GM19395 (cell line): ENCODE measurements around the gene PRRT1B.
"Not testable (repeated sequence)": the region's sequence is repeated elsewhere in the genome, so short reads cannot be mapped to it uniquely, and the experiment has no call there.

Experiments
- ATAC-seq: cut with Tn5 transposase; IDR thresholded peaks from one replicate; pipeline ENCODE4 v1.9.1; 2021; ENCODE audit warnings: mild to moderate bottlenecking, moderate library complexity; ENCODE audit not compliant: unreplicated experiment

PRRT1B gene

DNA sequence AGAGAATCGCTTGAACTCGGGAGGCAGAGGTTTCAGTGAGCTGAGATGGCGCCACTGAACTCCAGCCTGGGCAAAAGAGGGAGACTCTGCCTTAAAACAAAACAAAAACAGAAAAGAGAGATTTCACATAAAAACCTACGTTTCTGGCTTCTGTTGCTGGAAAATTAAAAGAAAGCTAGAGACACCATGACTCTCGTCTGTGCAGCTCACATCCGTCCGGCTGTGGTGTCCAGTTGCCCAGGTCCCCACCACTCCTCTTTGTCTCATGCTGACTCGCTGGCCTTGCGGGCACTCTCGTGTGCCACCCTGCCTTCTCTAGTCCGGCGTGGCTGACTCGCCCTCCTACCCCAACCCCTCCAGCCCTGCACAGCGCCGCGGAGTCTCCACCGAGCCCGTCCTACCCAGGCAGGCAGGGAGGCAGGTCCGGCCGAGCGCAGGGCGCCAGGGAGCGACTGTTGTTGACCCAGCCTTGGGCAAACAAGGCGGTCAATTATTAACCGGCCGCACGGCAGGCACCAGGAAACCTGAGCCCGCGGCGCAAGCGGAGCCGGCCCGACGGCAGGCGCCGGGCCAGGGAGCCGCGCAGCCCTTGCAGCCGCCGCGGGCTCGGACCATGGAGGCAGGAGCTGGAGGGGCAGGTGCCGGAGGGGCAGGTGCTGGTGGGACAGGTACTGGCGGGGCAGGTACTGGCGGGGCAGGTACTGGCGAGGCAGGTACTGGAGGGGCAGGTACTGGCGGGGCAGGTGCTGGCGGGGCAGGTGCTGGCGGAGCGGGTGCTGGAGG is at the start of gene PRRT1B:
TSS of gene PRRT1B (plus strand) at position 521 of the 783 bp plus-strand sequence. CDS start at position 614, 93 bp downstream.
- no peak for ATAC-seq

DNA sequence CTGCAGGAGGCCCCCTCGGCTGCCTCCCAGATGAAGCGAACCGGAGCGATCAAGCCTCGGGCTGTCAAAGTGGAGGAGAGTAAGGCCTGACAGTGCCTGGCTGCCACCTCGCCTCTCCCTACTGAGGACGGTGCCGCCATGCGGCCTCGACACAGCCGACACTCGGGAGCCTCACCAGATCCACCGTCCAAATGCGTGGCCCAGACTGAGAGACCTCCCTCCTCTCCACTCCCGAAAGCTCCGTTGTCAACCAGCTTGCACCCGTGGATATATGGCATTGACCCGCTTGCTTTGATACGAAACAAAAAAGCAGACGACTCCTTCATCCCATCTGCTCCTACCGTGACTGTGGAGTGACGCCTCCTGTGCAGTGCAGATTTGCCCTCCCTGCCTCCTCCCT is 49.5 kb upstream of the PRRT1B start:
- ATAC-seq, result no peak

DNA sequence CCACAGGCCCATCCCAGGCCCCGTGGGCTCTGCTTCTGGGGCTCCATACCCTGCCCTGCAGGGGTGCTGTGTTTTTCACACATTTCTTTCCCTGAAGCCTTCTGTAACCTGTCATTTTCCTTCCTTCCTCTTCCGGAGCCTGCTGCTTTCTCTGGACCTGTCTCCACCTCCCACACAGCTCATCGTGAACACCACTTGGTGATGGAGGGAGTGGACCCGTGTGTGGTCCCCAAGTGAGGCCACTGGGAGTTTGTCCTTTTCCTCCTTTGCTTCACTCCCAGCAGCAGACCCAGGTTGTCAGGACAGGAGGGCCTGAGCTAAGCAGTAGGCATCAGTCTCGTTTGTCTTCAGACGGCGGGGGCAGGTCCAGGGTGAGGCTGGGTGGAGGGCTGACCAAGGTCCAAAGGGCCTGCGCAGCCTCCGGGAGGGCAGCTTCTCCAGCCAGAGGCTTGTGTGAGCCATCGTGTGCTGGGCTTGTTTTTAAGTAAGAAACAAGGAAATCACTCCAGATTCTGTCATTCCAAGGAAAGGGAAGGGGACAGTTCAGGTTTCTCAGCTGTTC is 48.4 kb upstream of the PRRT1B start:
- no peak for ATAC-seq

DNA sequence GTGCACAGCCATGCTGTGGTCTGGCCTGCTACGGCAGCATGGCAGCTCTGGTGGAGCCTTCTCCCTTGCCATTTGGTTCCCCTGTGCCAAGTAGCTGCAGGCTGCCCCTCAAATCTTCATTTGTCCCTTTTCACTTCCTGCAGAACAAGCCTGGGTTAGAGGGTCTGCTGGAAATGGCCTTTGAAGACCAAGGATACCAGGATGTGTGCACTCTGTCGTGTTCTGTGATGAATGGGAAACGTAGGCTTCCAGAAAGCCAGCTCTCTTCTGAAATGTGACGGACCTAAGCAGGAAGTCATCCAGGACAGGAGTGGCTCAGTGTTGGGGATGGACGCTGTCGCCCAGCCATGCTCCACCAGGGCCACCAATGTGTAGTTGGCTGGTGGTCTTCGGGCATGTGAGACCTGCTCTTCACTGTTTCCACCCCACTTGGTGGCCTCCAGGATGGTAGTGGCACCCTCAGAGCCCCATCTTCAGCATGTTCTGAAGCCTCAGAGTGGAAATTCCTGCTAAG is 46.0 kb upstream of the PRRT1B start:
- no peak for ATAC-seq

DNA sequence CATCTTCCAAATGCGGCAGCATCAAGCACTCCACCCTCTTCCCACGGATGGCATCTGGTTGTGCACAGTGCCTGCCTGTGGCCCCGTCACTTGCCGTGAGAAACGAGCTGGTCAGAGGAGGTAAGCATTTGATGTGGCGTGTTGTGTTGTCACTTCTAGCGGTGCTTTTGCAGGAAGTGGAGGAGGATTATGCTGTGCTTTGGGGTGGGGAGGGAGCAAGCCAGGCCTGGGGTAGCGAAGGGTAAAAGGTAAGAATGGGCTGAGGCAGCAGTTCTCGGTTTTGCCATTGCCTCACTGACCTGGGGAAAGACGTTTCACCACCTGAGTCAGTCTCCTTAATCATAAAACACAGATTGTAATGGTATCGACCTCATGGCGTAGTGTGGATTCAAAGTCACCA is 44.9 kb upstream of the PRRT1B start:
- ATAC-seq, result no peak

DNA sequence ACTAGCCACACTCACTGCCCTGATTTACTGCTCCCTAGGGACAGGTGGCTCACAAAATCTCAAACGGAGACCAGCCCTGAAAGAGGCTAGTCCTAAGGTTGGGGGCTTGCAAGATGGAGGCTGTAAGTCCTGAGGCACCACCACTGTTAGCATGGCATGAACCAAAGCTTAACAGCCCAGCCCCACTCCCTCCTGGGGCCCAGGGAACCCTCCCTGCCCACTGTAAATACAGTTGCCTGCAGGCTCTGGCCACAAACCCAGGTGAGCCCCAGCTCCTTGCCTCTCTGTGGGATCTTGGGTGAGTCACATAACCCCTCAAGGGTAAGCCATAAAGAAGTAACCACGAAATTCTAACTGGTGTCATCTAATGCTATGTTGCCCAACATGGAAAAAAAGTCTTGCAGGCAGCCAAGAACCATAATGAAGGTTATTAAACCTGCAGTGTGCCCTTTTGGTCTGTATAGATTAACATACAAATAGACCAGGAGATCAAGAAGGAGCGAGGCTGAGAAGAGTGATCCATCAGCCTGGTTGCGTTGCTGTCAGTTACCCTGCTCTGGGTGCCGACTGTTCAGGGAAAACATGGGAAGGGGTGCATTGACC is 44.3 kb upstream of the PRRT1B start:
- no peak for ATAC-seq

DNA sequence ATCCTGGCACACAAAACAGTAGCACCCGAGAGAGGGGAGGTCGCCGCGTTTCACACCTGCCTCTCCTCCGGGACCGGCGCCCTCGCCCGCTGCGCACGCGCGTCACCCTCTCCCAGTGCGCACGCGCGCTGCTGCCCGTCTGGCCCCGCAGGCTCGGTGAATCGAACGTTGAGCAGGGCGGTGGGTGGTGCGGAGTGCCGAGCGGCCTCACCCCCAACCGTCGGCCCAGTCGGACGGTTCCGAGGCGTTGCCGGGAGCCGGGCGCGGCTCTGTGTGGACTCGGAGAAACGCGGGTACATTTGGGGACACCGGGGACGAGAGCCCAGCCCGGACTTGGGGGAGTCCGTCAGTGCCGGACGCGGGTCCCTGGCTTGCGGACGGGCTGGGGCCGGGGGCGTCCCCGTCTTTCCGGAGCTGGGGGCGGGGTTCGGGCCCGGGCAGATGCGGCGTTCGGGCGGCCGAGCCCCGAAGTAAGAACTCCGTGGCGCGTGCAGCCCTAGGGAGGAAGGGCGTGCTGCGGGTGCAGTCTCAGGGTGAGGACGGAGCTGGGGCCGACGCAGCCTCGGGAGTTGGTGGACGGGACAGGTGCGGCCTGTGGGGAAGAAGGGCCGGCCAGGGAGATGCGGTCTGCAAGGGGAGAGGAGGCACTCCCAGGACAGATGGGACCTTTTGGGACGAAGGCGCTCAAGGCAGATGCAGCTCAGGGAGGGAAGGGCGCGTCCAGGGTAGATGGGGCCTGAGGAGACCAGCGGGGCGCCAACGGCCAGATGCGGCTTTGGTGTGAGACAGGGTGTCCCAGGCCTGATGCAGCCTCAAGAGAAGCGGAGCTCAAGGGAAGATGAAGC is 42.3 kb upstream of the PRRT1B start, which contains the start of gene POMT1:
TSS of gene POMT1 (plus strand) at position 138 of the 845 bp plus-strand sequence. CDS start 1,301 bp downstream, outside the sequence.
- peak; percentile 83 for ATAC-seq

DNA sequence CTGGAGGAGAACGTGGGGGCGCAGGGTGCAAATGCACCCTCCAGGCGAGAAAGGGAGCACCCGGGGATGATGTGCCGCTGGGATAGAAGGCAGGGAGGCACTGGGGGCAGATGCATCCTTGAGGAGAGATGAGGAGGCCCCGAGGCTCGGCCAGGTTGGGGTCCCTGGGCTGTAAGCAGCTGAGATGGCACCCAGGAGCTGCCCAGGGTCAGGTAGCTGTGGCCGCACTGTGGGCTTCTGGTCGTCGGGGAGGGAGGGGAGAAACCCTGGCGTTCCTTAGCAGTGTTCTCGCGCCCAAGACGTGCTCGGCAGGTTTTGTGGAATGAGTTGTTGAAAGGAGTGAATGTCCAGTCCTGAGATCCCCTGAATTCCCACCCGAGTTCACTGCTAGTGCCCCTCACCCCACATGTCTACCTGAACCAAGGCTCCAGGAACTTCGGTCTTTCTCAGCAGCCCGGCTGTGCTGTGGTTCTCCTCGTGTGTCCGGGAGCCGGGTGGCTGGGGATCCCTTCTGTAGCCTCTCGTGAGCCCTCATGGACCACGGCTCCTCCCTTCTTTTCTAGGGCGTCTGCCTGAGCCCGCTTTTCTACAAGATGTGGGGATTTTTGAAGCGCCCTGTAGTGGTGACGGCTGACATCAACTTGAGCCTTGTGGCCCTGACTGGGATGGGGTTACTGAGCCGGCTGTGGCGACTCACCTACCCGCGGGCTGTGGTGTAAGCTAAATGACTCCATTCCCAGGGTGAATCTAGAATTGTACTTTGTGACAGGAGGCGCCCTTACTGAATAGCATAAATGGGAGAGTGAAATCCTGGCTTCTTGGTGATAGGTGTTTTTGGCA is 41.5 kb upstream of the PRRT1B start:
- no peak for ATAC-seq

DNA sequence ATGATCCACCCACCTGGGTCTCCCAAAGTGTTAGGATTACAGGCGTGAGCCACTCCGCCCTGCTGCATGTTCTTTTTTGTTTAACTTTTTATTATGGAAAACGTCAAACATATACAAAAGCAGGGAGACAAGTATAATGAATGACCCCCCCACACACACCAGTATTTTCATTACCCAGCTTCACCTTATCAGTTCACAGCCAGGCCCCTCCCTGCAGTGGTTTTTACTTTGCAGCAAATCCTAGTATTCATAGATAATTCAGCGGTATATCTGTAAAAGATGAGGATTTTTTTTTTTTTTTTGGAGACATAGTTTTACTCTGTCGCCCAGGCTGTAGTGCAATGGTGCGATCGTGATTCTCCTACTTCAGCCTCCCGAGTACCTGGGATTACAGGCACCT is 40.3 kb upstream of the PRRT1B start:
- no peak for ATAC-seq

DNA sequence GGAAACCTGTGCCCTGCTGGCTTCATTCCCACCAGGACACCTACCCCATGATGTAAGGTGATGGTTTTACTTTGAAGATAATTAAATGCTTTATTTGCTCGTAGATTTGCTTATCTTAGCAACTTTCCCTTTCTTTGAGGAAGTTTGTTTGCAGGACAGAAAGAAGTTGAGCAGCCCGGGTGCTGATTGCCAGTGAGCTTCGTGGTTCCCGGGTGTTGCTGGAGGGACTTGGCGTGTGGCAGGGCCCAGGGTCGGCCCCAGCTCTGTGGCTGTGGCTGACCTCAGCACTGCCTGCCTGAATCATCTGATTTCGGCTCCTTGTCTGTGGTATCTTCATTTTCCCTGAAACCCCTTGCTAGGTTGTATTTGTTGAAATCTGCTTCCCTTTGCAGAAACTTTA is 33.9 kb upstream of the PRRT1B start:
- no peak for ATAC-seq

DNA sequence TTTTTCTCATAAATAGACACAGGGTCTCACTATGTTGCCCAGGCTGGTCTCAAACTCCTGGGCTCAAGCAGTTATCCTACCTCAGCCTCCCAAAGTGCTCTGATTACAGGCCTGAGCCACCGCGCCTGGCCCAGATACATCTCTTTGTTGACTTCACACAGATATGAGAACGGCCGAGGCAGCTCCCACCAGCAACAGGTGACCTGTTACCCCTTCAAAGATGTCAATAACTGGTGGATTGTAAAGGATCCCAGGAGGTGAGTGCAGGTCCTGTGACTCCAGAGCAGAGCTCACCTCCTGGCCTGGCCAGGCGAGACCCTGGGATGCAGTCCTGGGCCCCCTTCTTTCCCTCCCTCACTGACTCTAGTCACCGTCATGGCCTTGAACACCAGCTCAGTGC is 33.4 kb upstream of the PRRT1B start:
- ATAC-seq, result no peak

DNA sequence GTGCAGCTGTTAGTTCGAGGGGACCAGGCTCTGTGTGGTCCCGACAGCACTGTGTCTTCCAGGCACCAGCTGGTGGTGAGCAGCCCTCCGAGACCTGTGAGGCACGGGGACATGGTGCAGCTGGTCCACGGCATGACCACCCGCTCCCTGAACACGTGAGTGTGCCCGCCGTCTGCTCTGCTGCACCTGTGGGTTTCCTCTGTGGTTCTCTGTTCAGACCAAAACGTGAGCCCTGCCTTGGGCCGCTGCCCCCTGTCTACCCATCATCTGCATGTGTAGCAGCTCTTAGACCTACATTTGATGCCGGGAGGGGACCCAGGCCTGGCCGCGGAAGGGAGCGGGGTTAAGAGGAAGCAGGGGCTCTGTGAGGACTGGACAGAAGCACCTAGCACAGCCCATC is 32.1 kb upstream of the PRRT1B start:
- no peak for ATAC-seq

DNA sequence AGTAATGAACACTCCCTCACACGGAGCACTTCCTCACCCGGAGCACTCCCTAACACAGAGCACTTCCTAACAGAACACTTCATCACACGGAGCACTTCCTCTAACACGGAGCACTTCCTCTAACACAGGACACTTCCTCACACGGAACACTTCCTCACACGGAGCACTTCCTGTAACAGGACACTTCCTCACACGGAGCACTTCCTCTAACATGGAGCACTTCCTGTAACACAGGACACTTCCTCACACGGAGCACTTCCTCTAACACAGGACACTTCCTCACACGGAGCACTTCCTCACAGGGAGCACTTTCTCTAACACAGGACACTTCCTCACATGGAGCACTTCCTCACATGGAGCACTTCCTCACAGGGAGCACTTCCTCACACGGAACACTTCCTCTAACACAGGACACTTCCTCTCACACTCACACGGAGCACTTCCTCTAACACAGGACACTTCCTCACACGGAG is 29.7 kb upstream of the PRRT1B start:
- not testable (repeated sequence) for ATAC-seq

DNA sequence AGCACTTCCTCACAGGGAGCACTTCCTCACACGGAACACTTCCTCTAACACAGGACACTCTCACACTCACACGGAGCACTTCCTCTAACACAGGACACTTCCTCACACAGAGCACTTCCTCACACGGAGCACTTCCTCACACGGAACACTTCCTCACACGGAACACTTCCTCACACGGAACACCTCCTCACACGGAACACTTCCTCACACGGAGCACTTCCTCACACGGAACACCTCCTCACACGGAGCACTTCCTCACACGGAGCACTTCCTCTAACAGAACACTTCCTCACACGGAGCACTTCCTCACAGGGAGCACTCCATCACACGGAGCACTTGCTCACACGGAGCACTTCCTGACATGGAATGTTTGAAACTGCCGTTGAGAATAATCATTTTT is 29.2 kb upstream of the PRRT1B start:
- ATAC-seq, result no peak

DNA sequence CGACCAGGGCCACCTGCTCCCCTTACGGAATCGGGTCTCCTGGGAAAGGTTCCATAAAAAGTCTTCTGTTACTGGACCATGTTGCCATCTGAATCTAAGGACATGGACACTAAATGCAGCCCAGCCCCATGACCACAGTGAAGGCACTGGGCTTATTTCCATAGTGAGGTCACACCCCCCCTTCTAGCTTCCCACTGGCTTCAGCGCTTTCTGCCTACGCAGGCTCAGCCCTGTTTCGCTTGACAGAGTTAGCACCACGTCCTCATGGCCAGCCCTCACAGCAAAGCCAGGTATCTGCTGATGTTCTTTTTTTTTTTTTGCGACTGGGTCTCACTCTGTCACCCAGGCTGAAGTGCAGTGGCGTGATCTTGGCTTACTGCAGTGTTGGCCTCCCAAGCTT is 28.4 kb upstream of the PRRT1B start:
- no peak for ATAC-seq

DNA sequence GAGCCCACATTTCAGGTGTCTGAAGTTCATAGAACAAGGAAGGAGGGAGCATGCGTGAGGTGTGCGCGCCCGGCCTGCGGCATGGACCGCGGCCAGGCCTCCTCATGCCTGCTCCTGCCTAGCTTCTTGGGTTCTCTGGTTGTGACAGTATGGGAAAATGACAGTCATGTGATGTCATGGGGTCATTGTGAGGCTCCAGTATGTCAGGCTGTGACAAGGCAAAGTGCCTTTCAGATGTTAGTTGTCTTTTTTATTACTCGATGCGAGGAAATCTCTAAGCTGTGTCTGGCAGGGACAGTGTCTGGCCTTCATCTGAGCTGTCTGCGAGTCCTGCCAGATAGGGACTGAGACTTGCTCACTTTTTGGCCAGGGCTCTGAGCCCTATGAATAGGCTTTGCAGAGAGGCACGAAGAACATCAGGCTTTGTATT is 27.5 kb upstream of the PRRT1B start:
- ATAC-seq, result no peak

DNA sequence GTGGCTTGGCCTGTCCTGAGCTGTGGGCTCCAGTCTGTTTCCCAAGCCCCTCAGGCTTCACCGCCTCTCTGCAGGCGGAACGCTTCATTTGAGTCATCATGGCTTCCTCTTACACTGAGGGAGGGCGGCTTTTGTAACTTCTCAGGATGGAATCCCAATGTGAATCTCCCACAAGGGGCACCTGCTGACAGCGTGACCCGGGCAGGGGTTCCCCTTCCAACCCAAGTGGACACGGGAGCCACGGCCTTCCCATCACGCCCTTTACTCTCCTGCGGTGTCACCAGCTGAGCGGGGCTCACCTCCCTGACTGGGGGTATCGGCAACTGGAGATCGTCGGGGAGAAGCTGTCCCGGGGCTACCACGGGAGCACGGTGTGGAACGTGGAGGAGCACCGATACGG is 26.8 kb upstream of the PRRT1B start:
- ATAC-seq, result no peak

DNA sequence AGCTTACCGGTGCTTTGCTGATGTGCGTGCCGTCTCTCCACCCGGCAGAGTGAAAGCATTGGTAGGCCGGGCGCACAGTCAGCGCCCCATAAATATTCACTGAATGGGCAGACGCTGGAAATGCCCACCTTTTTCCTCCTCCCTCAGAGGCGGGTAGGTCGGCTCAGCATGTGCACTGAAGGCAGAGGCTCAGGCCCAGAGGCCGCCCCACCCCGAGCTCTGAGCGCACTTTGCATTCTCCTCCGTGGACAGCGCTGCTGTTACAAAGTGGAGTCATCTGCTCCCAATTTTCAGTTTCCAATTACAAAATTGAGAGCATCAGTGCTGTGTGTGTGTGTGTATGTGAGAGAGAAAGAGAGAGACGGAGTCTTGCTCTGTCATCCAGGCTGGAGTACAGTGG is 24.8 kb upstream of the PRRT1B start:
- no peak for ATAC-seq

DNA sequence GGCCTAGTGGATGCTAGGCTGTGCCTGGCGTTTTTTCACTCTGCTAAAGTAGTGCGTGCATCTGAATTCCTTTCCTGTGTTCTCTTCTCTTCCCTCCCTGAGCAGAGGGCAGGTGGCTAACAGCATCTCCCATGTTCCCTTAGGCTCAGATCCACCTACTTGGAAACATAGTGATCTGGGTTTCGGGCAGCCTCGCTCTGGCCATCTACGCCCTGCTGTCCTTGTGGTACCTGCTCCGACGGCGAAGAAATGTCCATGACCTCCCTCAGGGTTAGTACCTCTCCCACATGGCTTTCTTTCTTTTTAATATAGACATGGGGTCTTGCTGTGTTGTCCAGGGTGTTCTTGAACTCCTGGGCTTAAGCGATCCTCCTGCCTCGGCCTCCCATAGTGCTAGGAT is 24.1 kb upstream of the PRRT1B start:
- ATAC-seq, result no peak

DNA sequence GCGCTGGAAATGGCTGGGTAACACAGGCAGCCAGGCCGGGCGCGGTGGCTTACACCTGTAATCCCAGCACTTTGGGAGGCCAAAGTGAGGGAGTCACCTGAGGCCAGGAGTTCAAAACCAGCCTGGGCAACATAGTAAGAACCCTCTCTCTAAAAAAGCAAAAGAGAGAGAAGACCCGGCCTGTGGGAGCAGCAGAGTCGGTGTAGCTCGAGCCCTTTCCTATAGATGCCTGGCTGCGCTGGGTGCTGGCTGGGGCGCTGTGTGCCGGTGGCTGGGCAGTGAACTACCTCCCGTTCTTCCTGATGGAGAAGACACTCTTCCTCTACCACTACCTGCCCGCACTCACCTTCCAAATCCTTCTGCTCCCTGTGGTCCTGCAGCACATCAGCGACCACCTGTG is 23.5 kb upstream of the PRRT1B start:
- no peak for ATAC-seq
